Kidney (tissue), 14 donors: ENCODE data around the gene ZNF331. TPM values are rescaled to one million over a fixed set of nuclear protein-coding genes. Genes with fewer than 3 reads are reported as not detected.
A peak's percentile ranks its signal among the peaks of the same experiment; 100 is the strongest.

ENCODE experiments used
- DNase-seq, 5 donors: peaks; one replicate each; pipeline ENCODE4 v3.0.0-alpha.2; 2013 to 2020
- FAIRE-seq: peaks from 2 replicates; lab custom pipeline; 2012; peaks lifted over from hg19 to GRCh38; lab: Jason Lieb, UNC
- H3K27ac ChIP-seq, 2 donors: one replicate each; pipeline ENCODE4 v1.7.0; 2013; ENCODE audit warnings: low read depth in 2 of 2, low read length in 2 of 2, inconsistent platforms in 1 of 2
- H3K27me3 ChIP-seq: one replicate; pipeline ENCODE4 v1.7.1; 2013; ENCODE audit warnings: low read length, inconsistent platforms; ENCODE audit not compliant: control insufficient read depth, insufficient read depth
- H3K36me3 ChIP-seq, 3 donors: one replicate each; pipeline versions ENCODE4 v1.7.0 to v1.7.1; 2013; ENCODE audit warnings: low read length in 3 of 3, control low read depth in 1 of 3, inconsistent platforms in 1 of 3; ENCODE audit not compliant: insufficient read depth in 3 of 3, control insufficient read depth in 2 of 3
- H3K4me1 ChIP-seq, 3 donors: one replicate each; pipeline versions ENCODE4 v1.7.0 to v1.7.1; 2013; ENCODE audit warnings: low read length in 3 of 3, inconsistent platforms in 1 of 3, low read depth in 1 of 3; ENCODE audit not compliant: control insufficient read depth in 2 of 3, insufficient read depth in 2 of 3
- H3K4me3 ChIP-seq, 3 donors: one replicate each; pipeline versions ENCODE4 v1.7.0 to v1.8.1; 2013; ENCODE audit warnings: low read length in 3 of 3, control low read depth in 1 of 3, inconsistent platforms in 1 of 3
- H3K9ac ChIP-seq, 3 donors: one replicate each; pipeline versions ENCODE4 v1.7.0 to v1.7.1; 2013; ENCODE audit warnings: low read length in 3 of 3, control low read depth in 1 of 3, inconsistent platforms in 1 of 3
- H3K9me3 ChIP-seq, 3 donors: one replicate each; pipeline versions ENCODE4 v1.7.0 to v1.7.1; 2013; ENCODE audit warnings: low read length in 3 of 3, control low read depth in 1 of 3, inconsistent platforms in 1 of 3; ENCODE audit not compliant: control insufficient read depth in 2 of 3, insufficient read depth in 1 of 3
- intact Hi-C: fragments of 100-400 bp; cut with DNase I; formaldehyde crosslinking; loops from one replicate; pipeline ENCODE4 v1.11.1; 2022
- polyA plus RNA-seq: library from polyadenylated mRNA; stranded (reverse); fragments of 350-450 nt; fragmentation: Illumina TruSeq; extraction: RNeasy Lipid Tissue Mini Kit (QIAGEN cat#74804); gene quantifications from one replicate; pipeline ENCODE4 v1.2.3, GENCODE V29; 2014; ENCODE audit warnings: low read depth, low replicate concordance; ENCODE audit not compliant: insufficient read depth
- total RNA-seq: library from RNA; stranded (reverse); fragmentation: NEBNext Ultra II Directional; extraction: Animal tissue kit (Norgen Biotek cat#: 25700); gene quantifications from one replicate; pipeline ENCODE4 v1.2.1, GENCODE V29; 2021
- TF ChIP-seq, protein P1 (sequence below): IDR thresholded peaks from 3 replicates; pipeline ENCODE4 v1.5.1; 2012; ENCODE audit warnings: mild to moderate bottlenecking, moderate library complexity, borderline replicate concordance; ENCODE audit not compliant: insufficient read depth; ENCODE audit errors: extremely low read depth
- donor health status: control.
- donor health status: control.
- donor health status: control.
- donor health status: control.
- donor health status: control.
- donor health status: DM: yes; HTN: yes; CAD: no.
- donor health status: Normal renal cell carcinoma (clear cell type).

Gene ZNF331
- total and polyA plus RNA-seq, 2 donors from 2014 or later: 6.5 to 22.3 TPM

DNA sequence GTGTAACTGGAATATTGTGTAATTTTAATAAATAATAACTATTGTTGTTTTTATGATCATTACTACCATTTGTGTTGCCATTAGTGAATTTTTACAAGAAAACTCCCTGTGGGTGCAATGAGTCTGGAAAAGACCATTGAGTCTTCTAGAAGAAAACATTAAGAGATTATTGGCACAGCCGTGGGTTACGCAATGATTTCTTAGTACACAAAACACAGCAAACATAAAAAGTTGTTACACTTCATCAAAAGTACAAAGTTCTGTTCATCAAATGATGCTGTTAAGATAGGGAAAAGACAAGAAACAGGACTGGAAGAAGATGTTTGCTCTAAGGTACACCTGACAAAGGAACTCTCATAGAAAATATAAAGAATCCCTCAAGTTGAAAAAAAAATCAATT, 41.6 kb downstream of the ZNF331 start:
- Histone ChIP-seq H3K27ac (no peak overlapping the region), H3K4me3 (no peak overlapping the region), H3K9me3 (peaks cover 0 to 27% (median 15%) of the 10 kb centered on the region in 3 donors), H3K9ac (no peak overlapping the region), H3K4me1 (no peaks in the 10 kb centered on the region), H3K36me3 (peaks cover 8 to 24% (median 18%) of the 10 kb centered on the region in 3 donors), H3K27me3 (no peaks in the 10 kb centered on the region)
- FAIRE-seq (no peak), DNase-seq (no peak)
- intact Hi-C loops: no loop called here
- TF ChIP-seq, protein P1, sequence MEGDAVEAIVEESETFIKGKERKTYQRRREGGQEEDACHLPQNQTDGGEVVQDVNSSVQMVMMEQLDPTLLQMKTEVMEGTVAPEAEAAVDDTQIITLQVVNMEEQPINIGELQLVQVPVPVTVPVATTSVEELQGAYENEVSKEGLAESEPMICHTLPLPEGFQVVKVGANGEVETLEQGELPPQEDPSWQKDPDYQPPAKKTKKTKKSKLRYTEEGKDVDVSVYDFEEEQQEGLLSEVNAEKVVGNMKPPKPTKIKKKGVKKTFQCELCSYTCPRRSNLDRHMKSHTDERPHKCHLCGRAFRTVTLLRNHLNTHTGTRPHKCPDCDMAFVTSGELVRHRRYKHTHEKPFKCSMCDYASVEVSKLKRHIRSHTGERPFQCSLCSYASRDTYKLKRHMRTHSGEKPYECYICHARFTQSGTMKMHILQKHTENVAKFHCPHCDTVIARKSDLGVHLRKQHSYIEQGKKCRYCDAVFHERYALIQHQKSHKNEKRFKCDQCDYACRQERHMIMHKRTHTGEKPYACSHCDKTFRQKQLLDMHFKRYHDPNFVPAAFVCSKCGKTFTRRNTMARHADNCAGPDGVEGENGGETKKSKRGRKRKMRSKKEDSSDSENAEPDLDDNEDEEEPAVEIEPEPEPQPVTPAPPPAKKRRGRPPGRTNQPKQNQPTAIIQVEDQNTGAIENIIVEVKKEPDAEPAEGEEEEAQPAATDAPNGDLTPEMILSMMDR: no peak

DNA sequence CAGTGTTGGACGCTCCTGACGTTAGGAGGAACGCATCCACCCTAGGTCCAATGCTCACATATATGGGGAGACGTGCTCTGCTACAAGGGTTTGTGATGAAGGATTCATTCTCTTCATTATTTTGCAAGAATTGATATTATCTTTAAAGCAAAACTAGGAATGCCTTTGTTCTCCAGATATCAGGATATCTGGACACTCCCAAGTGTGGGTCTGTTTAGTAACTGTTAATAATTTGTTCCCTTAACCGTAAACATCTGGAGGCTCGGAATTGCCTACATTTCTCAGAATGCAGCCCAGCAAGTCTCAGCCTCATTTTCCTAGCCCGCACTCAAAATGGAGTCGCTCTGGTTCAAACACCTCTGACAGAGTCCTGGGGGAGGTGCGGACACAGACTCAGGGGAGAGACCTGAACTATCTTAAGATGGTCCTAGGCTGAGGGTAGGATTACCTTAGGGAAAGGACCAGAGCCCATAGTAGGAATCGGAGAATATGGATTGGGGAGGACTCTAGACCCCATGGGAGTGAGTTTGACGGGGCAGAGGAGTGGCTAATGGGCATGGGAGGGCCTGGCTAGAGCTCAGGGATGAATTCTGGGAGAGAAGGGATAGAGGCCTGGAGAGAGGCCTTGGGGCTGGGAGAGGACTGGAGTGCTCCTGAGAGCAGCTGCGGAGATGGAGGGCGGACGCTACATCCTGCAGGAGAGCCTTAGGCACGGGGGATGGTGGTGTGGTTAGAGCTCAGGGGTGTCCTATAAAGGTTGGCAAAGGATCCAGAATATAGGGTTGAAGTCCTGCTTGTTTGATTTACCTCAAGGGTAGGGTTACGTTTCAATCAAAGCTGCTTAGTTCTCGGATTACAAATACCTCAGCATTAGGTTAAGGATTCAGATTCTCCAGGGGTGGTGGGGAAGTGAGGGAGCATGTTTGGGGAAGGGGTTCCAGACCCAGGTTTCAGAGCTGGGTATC, 43.2 kb downstream of the ZNF331 start:
- H3K4me1 ChIP-seq: no peaks in the 10 kb centered on the region
- H3K9ac ChIP-seq: no peak overlapping the region
- no peak for FAIRE-seq
- H3K27ac ChIP-seq: no peak overlapping the region
- H3K36me3 ChIP-seq: peaks cover 8 to 21% (median 17%) of the 10 kb centered on the region in 3 donors
- H3K9me3 ChIP-seq: peaks cover 0 to 25% (median 15%) of the 10 kb centered on the region in 3 donors
- TF ChIP-seq, protein P1: no peak
- H3K27me3 ChIP-seq: no peaks in the 10 kb centered on the region
- H3K4me3 ChIP-seq: no peak overlapping the region
- intact Hi-C loops: no loop called here
- peak in 1 of 5 donors; percentile 37 for DNase-seq

DNA sequence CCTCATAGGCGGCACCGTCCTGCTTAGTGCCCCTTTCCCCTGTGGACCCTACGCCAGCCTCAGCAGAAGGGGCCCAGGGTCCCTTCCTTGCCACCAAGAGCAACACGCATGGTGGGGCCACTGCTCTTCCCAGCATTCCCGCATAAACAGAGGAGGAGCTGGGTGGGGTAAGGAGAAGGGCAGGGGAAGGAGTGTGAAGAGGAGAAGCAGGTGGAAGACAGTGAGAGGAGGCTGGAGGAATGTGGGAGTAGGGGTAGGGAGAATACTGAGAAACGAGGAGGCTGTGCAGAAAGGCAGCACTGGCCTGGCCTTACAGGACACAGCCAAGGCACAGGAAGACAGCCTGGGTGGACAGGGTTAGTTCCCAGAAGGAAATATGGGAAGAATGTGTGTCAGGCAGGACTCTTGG, 43.9 kb downstream of the ZNF331 start:
- TF ChIP-seq, protein P1: no peak
- no peak overlapping the region for H3K4me3 ChIP-seq
- H3K4me1 ChIP-seq: no peaks in the 10 kb centered on the region
- FAIRE-seq (no peak), DNase-seq (peak in 1 of 5 donors; percentile 22)
- intact Hi-C loops: no loop called here
- H3K27me3 ChIP-seq: no peaks in the 10 kb centered on the region
- peaks cover 5 to 14% (median 12%) of the 10 kb centered on the region in 3 donors for H3K36me3 ChIP-seq
- H3K27ac ChIP-seq: no peak overlapping the region
- H3K9me3 ChIP-seq: peaks cover 0 to 20% (median 12%) of the 10 kb centered on the region in 3 donors
- H3K9ac ChIP-seq: no peak overlapping the region
